Endothelial cell of umbilical vein (primary cell): Measurements from ENCODE around the gene TSHZ1. TPM values are rescaled to one million over a fixed set of nuclear protein-coding genes. Genes with fewer than 3 reads are reported as not detected.

Experiments used
- BruUV-seq: library from RNA; stranded (reverse); fragments of 400-500 nt; replicated peaks from 2 replicates; lab custom pipeline; 2021; lab: Mats Ljungman, UMichigan
- CTCF ChIA-PET: fragments of 300-600, 350-600 bp; sonication (Branson Sonifier 250); formaldehyde crosslinking; loops from one replicate; lab custom pipeline; 2021; ENCODE audit warnings: antibody characterized with exemption, inconsistent platforms; lab: Charles Lee
- POLR2A ChIA-PET: fragments of 300-600, 350-600 bp; sonication (Branson Sonifier 250); formaldehyde crosslinking; loops from one replicate; lab custom pipeline; 2021; ENCODE audit warnings: antibody characterized with exemption, inconsistent platforms; lab: Charles Lee
- DNase-seq: peaks from one replicate; pipeline ENCODE4 v3.0.0-alpha.2; 2011; ENCODE audit warnings: low read depth, low spot score
- FAIRE-seq: peaks from 2 replicates; lab custom pipeline; 2011; peaks lifted over from hg19 to GRCh38; lab: Jason Lieb, UNC
- H2AFZ ChIP-seq: 2 replicates; pipeline ENCODE4 v1.6.0; 2012; ENCODE audit warnings: low read depth, low read length, control low read depth, inconsistent platforms
- H3K27ac ChIP-seq: 2 replicates; pipeline ENCODE4 v1.5.1; 2011; ENCODE audit warnings: low read depth, mild to moderate bottlenecking, control low read depth, low read length, moderate library complexity; ENCODE audit not compliant: insufficient read depth
- H3K27me3 ChIP-seq, 2 experiments: 2 replicates each; pipeline versions ENCODE4 v1.6.0 to v1.6.1; 2011; ENCODE audit warnings: low read length in 2 of 2, mixed read lengths in 1 of 2; ENCODE audit not compliant: control insufficient read depth in 2 of 2, insufficient read depth in 2 of 2
- H3K36me3 ChIP-seq, 2 experiments: 2 replicates in 1 of 2; 3 replicates in 1 of 2; pipeline ENCODE4 v1.5.1; 2011; ENCODE audit warnings: low read length in 2 of 2, mild to moderate bottlenecking in 1 of 2, moderate library complexity in 1 of 2; ENCODE audit not compliant: control insufficient read depth in 2 of 2, insufficient read depth in 2 of 2; ENCODE audit errors: extremely low read depth in 1 of 2
- H3K4me1 ChIP-seq: 3 replicates; pipeline ENCODE4 v1.5.1; 2011; ENCODE audit warnings: mild to moderate bottlenecking, low read length; ENCODE audit not compliant: control insufficient read depth, insufficient read depth; ENCODE audit errors: extremely low read depth
- H3K4me2 ChIP-seq: 2 replicates; pipeline ENCODE4 v1.6.1; 2011; ENCODE audit warnings: low read length, control low read depth, mixed read lengths; ENCODE audit not compliant: insufficient read depth
- H3K4me3 ChIP-seq, 3 experiments: fragments of 200-600 bp in 1 of 3; sonication (generic), shearing (Covaris generic) in 1 of 3; replicated peaks in 1 of 3; 2 replicates each; pipeline ENCODE4 v1.5.1; 2011 to 2016; ENCODE audit warnings: control low read depth in 3 of 3, low read length in 3 of 3, mild to moderate bottlenecking in 2 of 3, inconsistent platforms in 1 of 3, low read depth in 1 of 3, moderate library complexity in 1 of 3; ENCODE audit not compliant: insufficient read depth in 1 of 3
- H3K79me2 ChIP-seq: 2 replicates; pipeline ENCODE4 v1.6.0; 2012; ENCODE audit warnings: low read length, inconsistent platforms; ENCODE audit not compliant: control insufficient read depth, insufficient read depth
- H3K9ac ChIP-seq: replicated peaks from 2 replicates; pipeline ENCODE3; 2011; ENCODE audit warnings: low read length, control low read depth; ENCODE audit not compliant: insufficient read depth; ENCODE audit errors: extremely low read depth
- H3K9me1 ChIP-seq: replicated peaks from 3 replicates; pipeline ENCODE4 v1.6.0; 2011; ENCODE audit warnings: mild to moderate bottlenecking, low read length; ENCODE audit not compliant: control insufficient read depth, insufficient read depth; ENCODE audit errors: extremely low read depth
- H3K9me3 ChIP-seq: replicated peaks from 2 replicates; pipeline ENCODE4 v1.5.1; 2012; ENCODE audit warnings: low read length, inconsistent platforms; ENCODE audit not compliant: control insufficient read depth, insufficient read depth
- H4K20me1 ChIP-seq: replicated peaks from 2 replicates; pipeline ENCODE3; 2011; ENCODE audit warnings: mild to moderate bottlenecking, low read length; ENCODE audit not compliant: control insufficient read depth, insufficient read depth; ENCODE audit errors: extremely low read depth
- CTCF ChIP-seq, 2 donors: IDR thresholded peaks; 1 replicate in 1 of 2; 2 replicates in 1 of 2; pipeline ENCODE4 v1.5.1; 2011; ENCODE audit warnings: low read length in 2 of 2, mild to moderate bottlenecking in 2 of 2, moderate library complexity in 2 of 2, control low read depth in 1 of 2, inconsistent platforms in 1 of 2, low read depth in 1 of 2; ENCODE audit not compliant: insufficient read depth in 1 of 2; ENCODE audit errors: extremely low read depth in 1 of 2
- EZH2 ChIP-seq: IDR thresholded peaks from 2 replicates; pipeline ENCODE4 v1.6.1; 2012; ENCODE audit warnings: borderline replicate concordance, low read depth, mild to moderate bottlenecking, moderate library complexity, low read length, inconsistent platforms; ENCODE audit not compliant: severe bottlenecking
- FOS ChIP-seq: IDR thresholded peaks from 2 replicates; pipeline ENCODE4 v1.6.1; 2011; ENCODE audit warnings: mild to moderate bottlenecking, low read length, moderate library complexity, borderline replicate concordance; ENCODE audit not compliant: insufficient read depth
- GATA2 ChIP-seq: IDR thresholded peaks from 2 replicates; pipeline ENCODE4 v1.7.0; 2011; ENCODE audit warnings: low read depth, mild to moderate bottlenecking, moderate library complexity, mixed read lengths, low read length; ENCODE audit not compliant: insufficient read length, insufficient read depth
- JUN ChIP-seq: IDR thresholded peaks from 2 replicates; pipeline ENCODE4 v1.6.1; 2011; ENCODE audit warnings: borderline replicate concordance, low read depth; ENCODE audit not compliant: insufficient read length, insufficient read depth
- MAX ChIP-seq: IDR thresholded peaks from 2 replicates; pipeline ENCODE4 v1.6.1; 2011; ENCODE audit not compliant: insufficient read depth, insufficient read length
- MYC ChIP-seq: IDR thresholded peaks from one replicate; pipeline ENCODE4 v1.6.1; 2011; ENCODE audit warnings: mild to moderate bottlenecking, low read depth, low read length
- POLR2A ChIP-seq: IDR thresholded peaks from 2 replicates; pipeline ENCODE4 v1.6.1; 2012; ENCODE audit warnings: low read depth, mild to moderate bottlenecking, control low read depth, low read length
- POLR2AphosphoS5 ChIP-seq: IDR thresholded peaks from 2 replicates; pipeline ENCODE4 v1.6.1; 2012; ENCODE audit warnings: low read depth, mild to moderate bottlenecking, control low read depth, low read length, moderate library complexity; ENCODE audit not compliant: insufficient read depth
- dilution Hi-C: fragments of 300-500 bp; cut with MboI; formaldehyde crosslinking; loops from one replicate; pipeline ENCODE4 v1.15.0; 2019; ENCODE audit warnings: low sequenced_read_pairs; ENCODE audit not compliant: extremely low pct_ligation_motif_present
- intact Hi-C: fragments of 100-400 bp; cut with micrococcal nuclease; formaldehyde crosslinking; loops from one replicate; pipeline ENCODE4 v1.10.0; 2022
- polyA plus RNA-seq, 4 experiments: library from polyadenylated mRNA; depleted of rRNA in 3 of 4; stranded (reverse) in 3 of 4; unstranded in 1 of 4; fragments of >200 nt; gene quantifications; 2 replicates each; pipeline versions ENCODE4 v1.2.1 to v1.2.3, GENCODE V29; 2011 to 2012; ENCODE audit warnings: missing spikeins in 1 of 4
- total RNA-seq: library from RNA; stranded (reverse); gene quantifications from 2 replicates; pipeline ENCODE4 v1.2.3, GENCODE V29; 2021

Gene TSHZ1
- total and polyA plus RNA-seq, 2 donors (not counting 3 experiments of a cell fraction or from before 2014, with no cell fraction given), result 4.2 to 10.2 TPM

GRCh38 chr18:75200071-75200470, 10.5 kb upstream of the TSHZ1 start:
- no TSS peak for BruUV-seq
- H3K9me1 ChIP-seq, result no peaks in the 10 kb centered on the region
- intact Hi-C loops (loop anchor here (10.0 kb wide), 2 partner anchors 365 to 705 kb away; partner anchors contain the start of gene CNDP2), dilution Hi-C loops (no loop called here)
- no peak overlapping the region for H2AFZ ChIP-seq
- no peak for DNase-seq
- peaks cover 31% of the 10 kb centered on the region for H3K4me1 ChIP-seq
- peaks cover 33% of the 10 kb centered on the region for H3K79me2 ChIP-seq
- no peaks in the 10 kb centered on the region for H3K27me3 ChIP-seq
- POLR2A ChIA-PET, result no interaction called here
- FAIRE-seq, result no peak
- no peaks in the 10 kb centered on the region for H4K20me1 ChIP-seq
- TF ChIP-seq GATA2 (no peak), CTCF (IDR thresholded peaks at IDR 0.05; ENCODE audit: extremely low read depth in 1 of 2, insufficient read depth in 1 of 2, low read depth in 1 of 2, low read length in 2 of 2) (no peak), EZH2 (no peak), POLR2A (no peak), MAX (no peak), MYC (no peak), POLR2AphosphoS5 (no peak), JUN (no peak), FOS (no peak)
- H3K36me3 ChIP-seq, result peaks cover 0 to 7% of the 10 kb centered on the region in 2 experiments
- H3K9ac ChIP-seq, result no peak overlapping the region
- H3K9me3 ChIP-seq, result no peaks in the 10 kb centered on the region
- no peak overlapping the region for H3K4me3 ChIP-seq
- CTCF ChIA-PET, result interaction anchor here (0.7 to 1.0 kb wide), 2 partner anchors 10 to 30 kb away, joined by 3 read pairs; partner anchors contain the start of gene TSHZ1
- H3K27ac ChIP-seq, result no peak overlapping the region
- H3K4me2 ChIP-seq, result no peak overlapping the region
